T-helper 1 cell treated with Interleukin-12 subunit alpha and Interleukin-12 subunit beta and Interleukin-4 antibody, amounts not matched to agents 30 μg/mL and 1 μg/mL, for 36 hours (primary cell): Measurements from ENCODE around the gene ZNF883.

Experiments
- H3K27ac Mint-ChIP-seq: one replicate; pipeline ENCODE4 v1.8.0; 2021; ENCODE audit warnings: mild to moderate bottlenecking, mixed read lengths
- H3K27me3 Mint-ChIP-seq: one replicate; pipeline ENCODE4 v1.8.0; 2021; ENCODE audit warnings: low read depth, mixed read lengths
- H3K36me3 Mint-ChIP-seq: one replicate; pipeline ENCODE4 v1.8.0; 2021; ENCODE audit warnings: low read depth, mixed read lengths
- H3K4me1 Mint-ChIP-seq: one replicate; pipeline ENCODE4 v1.8.0; 2021; ENCODE audit warnings: low read depth, mixed read lengths
- H3K4me3 Mint-ChIP-seq: one replicate; pipeline ENCODE4 v1.8.0; 2021; ENCODE audit warnings: mild to moderate bottlenecking, moderate library complexity, mixed read lengths
- H3K9me3 Mint-ChIP-seq: one replicate; pipeline ENCODE4 v1.8.0; 2021; ENCODE audit warnings: mixed read lengths

Gene ZNF883

DNA sequence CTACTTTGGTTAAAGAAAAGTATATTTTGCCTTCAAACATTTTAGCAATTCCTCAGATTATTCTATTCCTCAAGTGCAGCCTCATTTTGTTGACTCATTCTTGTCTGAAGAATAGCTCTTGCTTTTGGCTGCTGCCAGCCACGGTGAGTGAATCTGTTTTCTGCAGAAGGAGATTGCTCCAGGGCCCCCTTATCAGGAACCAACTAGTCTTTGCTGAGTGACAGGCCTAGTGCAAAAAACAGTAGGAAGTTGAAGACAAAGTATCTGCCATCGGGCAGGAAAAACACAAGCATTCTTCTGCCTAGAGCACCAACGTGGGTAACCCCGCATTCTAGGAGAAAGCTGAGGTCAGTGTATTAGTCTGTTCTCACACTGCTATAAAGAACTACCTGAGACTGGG is 42.3 kb downstream of the ZNF883 start:
- Mint-ChIP-seq H3K4me1 (no peaks in the 10 kb centered on the region), H3K27me3 (no peaks in the 10 kb centered on the region), H3K4me3 (no peak overlapping the region), H3K9me3 (peaks cover 2% of the 10 kb centered on the region), H3K27ac (no peak overlapping the region), H3K36me3 (no peaks in the 10 kb centered on the region)

DNA sequence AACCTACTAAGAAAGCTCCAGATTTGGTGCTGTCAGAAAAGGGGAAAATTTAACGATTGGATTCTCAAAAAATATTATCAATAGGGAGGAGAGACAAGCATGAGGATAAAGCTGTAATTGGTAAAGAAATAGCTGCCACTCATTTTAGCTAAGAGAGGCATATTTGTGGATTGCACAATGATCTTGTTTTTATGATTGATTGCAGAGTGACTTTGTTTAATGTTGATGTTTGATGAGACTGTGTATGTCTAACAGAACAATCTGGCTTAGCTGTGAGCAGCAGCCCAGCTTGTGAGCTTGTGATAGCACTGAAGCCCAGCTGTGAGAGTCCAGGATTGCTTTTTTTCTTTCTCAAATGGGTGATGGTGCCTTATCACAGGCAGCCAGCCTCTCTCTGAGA is 56.4 kb downstream of the ZNF883 start:
- Mint-ChIP-seq H3K4me1 (no peaks in the 10 kb centered on the region), H3K9me3 (peaks cover 15% of the 10 kb centered on the region), H3K27ac (no peak overlapping the region), H3K27me3 (no peaks in the 10 kb centered on the region), H3K4me3 (no peak overlapping the region), H3K36me3 (no peaks in the 10 kb centered on the region)

DNA sequence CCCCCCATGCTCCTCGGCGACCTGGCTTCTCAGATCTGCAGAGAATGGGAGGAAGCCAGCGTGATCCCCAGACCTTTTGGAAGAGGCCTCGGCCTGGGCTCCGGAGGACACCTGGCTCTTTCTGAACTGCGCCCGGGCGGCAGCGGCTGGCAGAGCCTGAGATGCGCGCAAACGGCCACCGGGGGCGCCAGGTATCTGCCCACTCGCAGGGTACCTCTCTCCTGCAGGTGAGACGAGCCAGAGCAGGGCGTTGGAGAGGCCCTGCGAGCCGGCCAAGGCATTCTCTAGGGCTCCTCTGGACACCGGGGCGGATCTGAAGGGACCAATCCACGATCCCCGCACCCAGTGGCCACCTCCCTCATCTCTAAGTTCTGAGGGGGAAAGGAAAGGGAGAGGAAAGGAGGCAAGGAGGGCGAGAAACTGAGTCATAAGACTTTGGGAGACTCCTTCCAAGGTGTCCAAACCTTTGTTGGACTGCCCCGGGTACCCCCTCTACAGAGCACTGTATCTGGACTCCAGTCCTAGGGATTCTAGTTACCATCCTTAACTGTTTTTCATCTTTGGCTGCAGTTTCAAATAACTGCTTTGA is 66.3 kb downstream of the ZNF883 start:
- no peaks in the 10 kb centered on the region for H3K27me3 Mint-ChIP-seq
- H3K27ac Mint-ChIP-seq = no peak overlapping the region
- no peak overlapping the region for H3K4me3 Mint-ChIP-seq

DNA sequence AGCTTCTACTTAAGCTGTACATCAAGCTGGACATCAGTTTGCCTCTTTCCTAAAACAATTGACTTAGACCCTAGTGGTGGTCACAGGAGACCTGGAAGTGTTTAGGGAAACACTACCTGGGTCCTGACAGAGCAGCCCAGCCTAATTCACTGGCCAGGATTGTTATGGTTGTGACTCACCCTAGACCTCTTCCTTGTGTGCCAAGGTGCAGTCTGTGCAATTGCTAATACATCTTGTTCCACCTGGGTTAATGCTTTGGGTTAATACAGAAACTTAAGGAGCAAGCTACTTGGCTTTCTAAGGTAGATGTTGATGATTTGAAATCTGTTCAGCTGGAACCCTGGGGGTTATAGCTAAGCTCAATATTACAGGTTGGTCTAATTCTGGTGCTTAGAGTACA is 72.6 kb downstream of the ZNF883 start:
- no peak overlapping the region for H3K27ac Mint-ChIP-seq
- no peaks in the 10 kb centered on the region for H3K9me3 Mint-ChIP-seq
- H3K36me3 Mint-ChIP-seq = no peaks in the 10 kb centered on the region
- no peaks in the 10 kb centered on the region for H3K4me1 Mint-ChIP-seq
- no peaks in the 10 kb centered on the region for H3K27me3 Mint-ChIP-seq
- no peak overlapping the region for H3K4me3 Mint-ChIP-seq

More for the DNA sequence above, 66.3 kb downstream of the ZNF883 start:
- H3K36me3 Mint-ChIP-seq = no peaks in the 10 kb centered on the region
- peaks cover 31% of the 10 kb centered on the region for H3K9me3 Mint-ChIP-seq
- no peaks in the 10 kb centered on the region for H3K4me1 Mint-ChIP-seq

DNA sequence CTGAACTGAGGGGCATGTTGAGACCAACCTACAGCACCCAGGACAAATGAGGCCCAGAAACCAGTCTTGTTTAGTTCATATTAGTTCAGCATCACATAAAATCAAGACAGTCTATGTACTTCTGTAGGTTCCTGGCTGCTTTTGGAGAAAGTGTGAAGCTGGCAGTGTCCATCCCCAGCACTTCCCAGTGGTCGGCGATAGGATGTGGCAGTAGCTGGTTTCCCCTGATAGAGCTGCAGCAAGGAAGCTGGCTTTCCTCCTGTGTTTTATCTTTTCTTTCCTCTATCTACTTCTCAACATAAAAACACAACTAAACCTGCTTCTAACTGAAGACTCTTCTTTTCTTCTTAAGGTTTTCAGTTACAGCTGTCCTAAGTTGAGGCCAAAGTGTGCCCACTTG is 78.3 kb downstream of the ZNF883 start:
- no peak overlapping the region for H3K27ac Mint-ChIP-seq
- peaks cover 5% of the 10 kb centered on the region for H3K27me3 Mint-ChIP-seq

DNA sequence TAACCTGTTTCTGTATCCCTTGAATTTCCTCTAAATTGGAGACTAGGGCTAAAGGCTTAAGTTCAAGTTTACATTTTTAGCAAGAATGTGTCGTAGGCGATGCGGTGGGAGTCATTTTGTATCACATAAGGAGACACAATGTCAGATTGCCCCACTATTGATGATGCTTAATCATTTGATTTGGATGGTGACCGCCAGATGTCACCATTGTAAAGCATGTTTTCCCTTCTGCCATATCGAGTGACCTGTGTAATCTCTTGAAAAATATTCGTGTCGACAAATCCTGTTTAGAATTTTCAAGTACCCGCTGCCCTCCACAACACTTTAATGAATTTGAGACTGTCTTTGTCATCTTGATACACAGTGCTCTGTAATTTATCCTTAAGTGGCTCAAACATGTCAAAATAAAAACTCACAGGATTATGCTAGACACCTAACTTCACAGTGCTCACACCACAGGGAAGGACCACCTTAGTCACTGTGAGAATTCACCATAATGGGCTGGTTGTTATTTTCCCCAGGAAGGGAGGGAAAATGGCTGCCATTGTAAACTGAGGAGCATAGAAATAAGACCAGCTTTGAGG is 86.8 kb downstream of the ZNF883 start:
- Mint-ChIP-seq H3K36me3 (no peaks in the 10 kb centered on the region), H3K27ac (no peak overlapping the region), H3K4me3 (no peak overlapping the region), H3K9me3 (no peaks in the 10 kb centered on the region), H3K27me3 (peaks cover 17% of the 10 kb centered on the region), H3K4me1 (no peaks in the 10 kb centered on the region)

More for the DNA sequence above, 78.3 kb downstream of the ZNF883 start:
- H3K4me1 Mint-ChIP-seq = no peaks in the 10 kb centered on the region
- no peaks in the 10 kb centered on the region for H3K36me3 Mint-ChIP-seq
- H3K4me3 Mint-ChIP-seq = no peak overlapping the region
- H3K9me3 Mint-ChIP-seq = no peaks in the 10 kb centered on the region

DNA sequence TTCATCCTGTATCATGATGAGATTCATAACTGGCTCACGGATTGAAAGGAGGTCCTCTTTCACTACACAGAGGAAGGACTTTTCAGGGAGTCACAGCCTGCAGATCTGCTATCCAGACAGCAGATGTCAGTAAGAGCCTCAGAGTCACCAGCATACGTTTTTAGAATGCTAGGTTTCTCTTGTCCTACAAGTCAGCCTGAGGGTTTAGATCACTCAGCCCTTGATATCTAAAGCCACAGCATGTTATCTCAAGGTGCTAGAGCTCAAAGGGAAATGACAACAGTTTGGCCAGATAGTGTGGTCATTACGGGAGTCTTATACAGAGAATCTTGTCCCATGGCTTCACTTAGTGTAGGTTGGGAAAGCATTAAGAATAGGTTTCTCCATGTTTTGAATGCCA is 90.4 kb downstream of the ZNF883 start:
- Mint-ChIP-seq H3K27me3 (peaks cover 21% of the 10 kb centered on the region), H3K27ac (no peak overlapping the region), H3K4me1 (no peaks in the 10 kb centered on the region)

DNA sequence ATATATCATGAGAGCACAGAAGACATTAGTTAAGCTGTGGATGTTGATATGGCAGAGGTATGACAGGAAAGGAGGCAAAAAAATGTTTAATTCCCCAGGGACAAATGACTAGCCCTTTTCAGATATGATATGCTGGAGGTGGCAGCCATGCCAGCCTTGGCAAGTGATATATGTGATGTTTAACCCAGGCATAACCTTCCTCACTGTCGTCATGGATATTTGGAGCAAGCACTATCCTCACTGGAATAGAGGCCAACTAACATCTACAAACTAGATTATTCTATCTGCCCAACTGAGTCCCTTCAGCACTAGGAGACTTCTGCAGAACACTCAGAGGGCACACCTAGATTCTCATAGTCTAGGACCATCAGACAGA is 94.0 kb downstream of the ZNF883 start:
- H3K4me3 Mint-ChIP-seq = no peak overlapping the region
- peaks cover 17% of the 10 kb centered on the region for H3K27me3 Mint-ChIP-seq
- H3K9me3 Mint-ChIP-seq = no peaks in the 10 kb centered on the region
- no peaks in the 10 kb centered on the region for H3K4me1 Mint-ChIP-seq
- H3K36me3 Mint-ChIP-seq = no peaks in the 10 kb centered on the region
- H3K27ac Mint-ChIP-seq = no peak overlapping the region

More for the DNA sequence above, 90.4 kb downstream of the ZNF883 start:
- Mint-ChIP-seq H3K4me3 (no peak overlapping the region), H3K9me3 (no peaks in the 10 kb centered on the region), H3K36me3 (no peaks in the 10 kb centered on the region)

DNA sequence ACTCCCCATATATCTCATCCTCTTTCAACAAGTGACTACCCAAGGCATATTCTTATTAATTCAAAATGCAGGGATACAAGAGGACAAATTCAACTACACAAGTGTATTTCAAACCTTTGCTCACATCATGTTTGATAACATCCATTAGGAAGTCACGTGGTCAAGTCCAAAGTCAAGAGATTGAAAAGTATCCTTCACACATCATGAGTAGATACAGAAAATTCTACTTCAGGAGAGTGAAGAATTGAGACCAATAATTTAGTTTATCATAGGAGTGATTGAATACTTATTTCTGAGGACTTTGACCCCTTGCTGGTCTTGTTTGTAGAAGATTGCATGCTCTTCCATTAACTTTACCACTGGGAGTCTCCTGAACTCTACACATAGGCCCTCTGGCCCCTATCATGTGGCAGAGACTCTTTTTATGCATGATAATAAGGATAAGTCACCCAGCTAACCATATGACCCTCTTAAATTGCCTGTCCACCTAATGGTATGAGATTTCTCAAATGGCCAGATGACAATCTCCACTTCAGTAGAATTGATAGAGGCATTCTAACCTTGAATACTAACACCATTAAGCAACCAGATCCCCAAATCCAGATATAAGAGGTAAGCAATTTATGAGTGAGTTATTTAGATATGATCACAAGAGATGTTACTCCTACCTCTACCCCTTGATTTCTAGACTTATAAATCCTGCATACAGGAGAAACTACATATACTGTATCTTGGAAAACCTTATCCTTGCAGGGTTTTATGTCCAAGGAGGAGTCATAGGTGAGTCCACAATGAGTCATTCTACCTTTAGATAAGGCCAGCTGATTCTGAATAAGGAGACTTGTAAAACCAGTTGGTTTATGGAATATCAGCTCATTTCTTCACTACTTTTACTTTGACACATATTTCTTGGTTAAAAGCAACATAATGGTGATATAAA is 94.7 kb downstream of the ZNF883 start:
- H3K27ac Mint-ChIP-seq = no peak overlapping the region
- H3K27me3 Mint-ChIP-seq = peaks cover 17% of the 10 kb centered on the region
- H3K36me3 Mint-ChIP-seq = no peaks in the 10 kb centered on the region
- H3K9me3 Mint-ChIP-seq = no peaks in the 10 kb centered on the region
- H3K4me1 Mint-ChIP-seq = no peaks in the 10 kb centered on the region
- no peak overlapping the region for H3K4me3 Mint-ChIP-seq

DNA sequence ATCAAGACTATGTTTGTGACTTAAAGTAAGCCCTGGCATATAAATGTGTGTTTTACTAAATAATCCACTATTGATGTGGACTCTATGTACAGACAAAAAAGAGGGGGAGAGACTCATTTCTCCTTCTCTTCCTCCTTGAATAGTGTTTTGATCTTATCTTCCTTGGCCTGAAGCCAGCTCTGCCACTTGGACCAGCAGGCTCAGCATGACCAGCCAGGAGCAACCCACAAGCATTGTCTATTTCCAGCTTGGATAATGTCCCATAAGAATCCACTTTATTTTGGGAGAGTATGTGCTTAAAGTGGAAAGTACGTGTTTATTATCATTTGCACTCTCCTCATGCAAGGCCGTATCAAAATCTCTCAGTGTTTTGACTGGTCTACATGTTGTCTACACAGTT is 97.5 kb downstream of the ZNF883 start:
- peaks cover 11% of the 10 kb centered on the region for H3K27me3 Mint-ChIP-seq

DNA sequence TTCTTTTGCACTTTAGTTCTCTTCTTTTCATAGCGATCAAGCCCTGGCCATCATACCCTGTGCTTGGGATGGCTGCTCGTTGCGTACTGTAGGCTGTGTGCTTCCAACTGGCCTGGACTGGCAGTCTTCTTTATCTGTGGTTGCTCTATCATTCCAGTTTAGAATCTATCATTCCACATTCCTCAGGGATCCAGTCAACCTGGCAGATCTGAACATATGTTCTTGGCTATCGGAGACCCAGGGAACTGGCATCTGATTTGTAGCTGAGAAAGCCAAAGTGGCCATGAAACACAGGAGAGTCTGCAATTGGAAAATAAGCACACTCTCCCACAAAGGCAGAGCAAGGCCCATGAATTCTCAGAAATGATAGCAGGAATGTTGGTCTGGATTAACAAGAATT is 98.7 kb downstream of the ZNF883 start:
- Mint-ChIP-seq H3K27ac (no peak overlapping the region), H3K9me3 (no peaks in the 10 kb centered on the region), H3K4me1 (no peaks in the 10 kb centered on the region), H3K27me3 (peaks cover 8% of the 10 kb centered on the region), H3K36me3 (no peaks in the 10 kb centered on the region), H3K4me3 (no peak overlapping the region)

More for the DNA sequence above, 97.5 kb downstream of the ZNF883 start:
- H3K4me3 Mint-ChIP-seq = no peak overlapping the region
- H3K4me1 Mint-ChIP-seq = no peaks in the 10 kb centered on the region
- no peaks in the 10 kb centered on the region for H3K36me3 Mint-ChIP-seq
- H3K27ac Mint-ChIP-seq = no peak overlapping the region
- no peaks in the 10 kb centered on the region for H3K9me3 Mint-ChIP-seq

DNA sequence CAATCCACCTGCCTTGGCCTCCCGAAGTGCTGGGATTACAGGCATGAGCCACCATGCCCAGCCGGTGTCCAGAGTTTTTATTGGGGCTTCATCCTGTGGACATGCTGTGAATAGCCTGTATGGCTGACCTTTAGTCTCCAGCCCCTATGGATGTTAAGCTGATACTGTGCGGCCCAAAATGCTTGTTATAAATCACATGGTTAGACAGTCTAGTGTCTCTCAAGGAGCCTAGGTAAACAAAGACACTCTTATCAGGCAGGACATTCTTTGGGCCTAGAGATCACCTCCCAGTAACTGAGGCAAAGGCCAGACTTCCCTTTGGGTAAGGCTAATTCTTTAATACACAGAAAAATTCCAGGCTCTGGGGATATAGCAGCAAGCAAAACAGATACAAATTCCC is 99.4 kb downstream of the ZNF883 start:
- Mint-ChIP-seq H3K4me3 (no peak overlapping the region), H3K27ac (no peak overlapping the region), H3K27me3 (peaks cover 8% of the 10 kb centered on the region)

DNA sequence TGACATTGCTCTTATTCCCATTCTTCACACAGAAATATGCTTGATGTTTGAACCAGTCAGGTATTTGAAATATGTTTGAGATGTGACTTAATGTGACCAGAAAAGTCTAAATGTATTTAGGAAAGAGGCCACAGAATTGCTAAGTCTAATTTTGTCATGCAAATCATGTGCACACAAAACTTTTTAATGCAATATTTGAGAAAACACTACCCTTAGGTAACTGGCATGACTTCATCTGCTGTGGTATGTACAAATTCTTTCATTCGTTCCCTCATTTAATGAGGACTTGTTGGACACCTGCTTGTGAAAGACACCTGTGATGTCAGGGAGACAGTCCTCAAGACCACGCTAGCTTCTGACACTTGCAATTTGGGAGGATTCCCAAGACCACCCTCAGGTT is 100.3 kb downstream of the ZNF883 start:
- H3K27me3 Mint-ChIP-seq = peaks cover 15% of the 10 kb centered on the region
- no peak overlapping the region for H3K27ac Mint-ChIP-seq
- H3K4me1 Mint-ChIP-seq = no peaks in the 10 kb centered on the region
- no peaks in the 10 kb centered on the region for H3K9me3 Mint-ChIP-seq
- no peak overlapping the region for H3K4me3 Mint-ChIP-seq
- H3K36me3 Mint-ChIP-seq = no peaks in the 10 kb centered on the region

More for the DNA sequence above, 99.4 kb downstream of the ZNF883 start:
- H3K4me1 Mint-ChIP-seq = no peaks in the 10 kb centered on the region
- H3K36me3 Mint-ChIP-seq = no peaks in the 10 kb centered on the region
- H3K9me3 Mint-ChIP-seq = no peaks in the 10 kb centered on the region
